Measurements from ENCODE around the gene SP4.

Gene SP4

DNA sequence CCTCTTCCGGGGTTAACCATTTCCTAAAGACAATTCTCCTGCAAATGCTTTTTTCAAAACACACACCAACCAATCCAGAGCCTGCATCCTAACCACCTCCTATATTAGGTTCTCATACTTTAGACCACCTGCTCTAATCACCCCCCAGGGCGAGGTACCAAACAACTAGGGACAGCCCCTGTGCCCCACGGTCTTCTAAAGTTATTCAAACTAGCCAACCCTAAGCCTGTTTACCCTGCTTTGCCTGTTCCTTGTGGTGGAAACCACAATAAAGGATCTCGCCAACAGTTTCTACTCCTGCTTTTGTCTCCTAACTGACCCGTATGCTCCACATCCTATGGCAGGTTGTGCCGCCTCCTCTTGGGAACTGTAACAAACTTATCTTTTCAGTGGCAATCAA lies 21.1 kb downstream of the SP4 start:
- no peak for DNase-seq

DNA sequence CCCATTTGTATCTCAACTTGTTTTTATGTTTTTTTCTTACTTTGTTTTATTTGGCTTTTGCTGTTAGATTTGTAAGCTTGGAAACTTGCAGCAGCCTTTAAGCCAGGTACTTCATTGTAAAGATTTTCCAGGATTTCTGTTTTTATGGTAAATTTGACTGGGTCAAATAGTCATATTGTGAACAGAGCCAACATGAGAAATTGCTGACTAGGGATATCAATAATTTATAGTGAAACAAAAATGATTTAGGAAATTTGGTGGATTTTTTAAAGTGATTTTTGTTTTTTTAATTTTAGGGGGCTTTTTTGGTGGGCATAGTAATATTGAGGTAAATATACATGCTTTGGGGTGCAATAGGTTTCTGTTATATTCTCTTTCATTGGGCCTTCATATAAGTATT lies 22.2 kb downstream of the SP4 start:
- DNase-seq: no peak

DNA sequence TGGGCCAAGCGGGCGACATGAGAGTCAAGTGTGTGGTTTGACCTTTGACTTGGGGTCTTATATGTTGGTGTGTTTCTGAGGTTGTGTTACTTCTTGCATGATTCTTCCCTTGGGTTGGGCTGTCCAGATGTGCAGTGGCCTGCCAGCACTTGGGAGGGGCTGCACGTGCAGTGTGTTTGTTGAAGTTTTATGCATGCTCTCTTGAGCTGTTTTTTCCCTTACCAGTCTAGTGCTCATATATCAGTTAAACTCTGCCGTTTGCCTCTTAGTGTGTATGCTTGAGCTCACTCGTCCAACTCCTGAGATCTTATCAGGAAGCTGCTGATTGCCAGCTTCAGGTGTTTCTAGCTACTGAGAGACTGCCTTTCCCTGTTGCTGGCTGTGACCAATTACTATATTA lies 23.1 kb downstream of the SP4 start:
- no peak for DNase-seq

DNA sequence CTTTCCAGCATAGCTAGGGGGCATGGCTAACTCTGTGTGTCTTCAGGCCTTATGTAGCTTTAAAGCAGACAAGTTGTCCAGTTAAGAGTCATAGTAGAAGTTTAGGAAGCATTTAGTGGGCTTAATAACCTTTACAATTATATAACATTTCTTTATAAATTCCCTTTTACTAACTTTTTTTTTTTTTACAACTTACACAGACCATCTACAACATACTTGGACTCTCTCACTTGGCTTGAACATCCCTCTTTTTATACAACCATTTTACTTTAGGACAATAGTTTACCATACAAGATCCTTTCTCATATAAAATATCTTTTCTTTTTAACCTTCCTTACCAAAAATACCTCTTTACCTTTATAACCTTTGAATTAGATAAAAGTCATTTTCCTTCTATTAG lies 26.3 kb downstream of the SP4 start:
- DNase-seq: no peak

DNA sequence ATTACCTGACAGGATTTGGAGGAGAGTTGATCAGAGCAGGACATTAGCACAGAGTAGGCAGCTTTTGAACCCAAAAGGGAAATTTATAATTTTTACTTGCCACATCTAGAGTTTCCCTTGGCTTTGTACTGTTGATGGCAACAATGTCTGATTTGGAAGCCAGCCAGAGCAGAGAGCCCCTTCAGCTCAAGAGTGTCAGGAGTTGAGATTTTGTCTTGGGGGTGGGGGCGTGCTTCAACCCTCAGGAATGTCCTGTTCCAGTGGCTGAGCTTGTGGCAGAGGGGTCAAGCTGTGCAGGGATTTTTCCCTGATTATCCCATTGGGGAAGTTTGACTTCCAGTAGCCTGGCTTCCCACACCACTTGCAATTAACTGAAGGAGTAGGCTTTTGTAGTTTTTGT lies 27.0 kb downstream of the SP4 start:
- no peak for DNase-seq

DNA sequence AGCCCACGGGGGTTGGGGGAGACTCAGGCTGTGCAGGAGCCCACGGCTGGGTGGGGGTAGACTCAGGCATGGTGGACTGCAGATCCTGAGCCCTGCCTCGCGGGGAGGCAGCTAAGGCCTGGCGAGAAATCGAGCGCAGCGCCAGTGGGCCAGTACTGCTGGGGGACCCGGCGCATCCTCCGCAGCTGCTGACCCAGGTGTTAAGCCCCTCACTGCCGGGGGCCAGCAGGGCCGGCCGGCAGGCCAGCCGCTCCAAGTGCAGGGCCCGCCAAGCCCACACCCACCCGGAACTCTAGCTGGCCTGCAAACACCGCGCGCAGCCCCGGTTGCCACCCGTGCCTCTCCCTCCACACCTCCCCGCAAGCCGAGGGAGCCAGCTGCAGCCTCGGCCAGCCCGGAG lies 33.4 kb downstream of the SP4 start:
- no peak for DNase-seq

DNA sequence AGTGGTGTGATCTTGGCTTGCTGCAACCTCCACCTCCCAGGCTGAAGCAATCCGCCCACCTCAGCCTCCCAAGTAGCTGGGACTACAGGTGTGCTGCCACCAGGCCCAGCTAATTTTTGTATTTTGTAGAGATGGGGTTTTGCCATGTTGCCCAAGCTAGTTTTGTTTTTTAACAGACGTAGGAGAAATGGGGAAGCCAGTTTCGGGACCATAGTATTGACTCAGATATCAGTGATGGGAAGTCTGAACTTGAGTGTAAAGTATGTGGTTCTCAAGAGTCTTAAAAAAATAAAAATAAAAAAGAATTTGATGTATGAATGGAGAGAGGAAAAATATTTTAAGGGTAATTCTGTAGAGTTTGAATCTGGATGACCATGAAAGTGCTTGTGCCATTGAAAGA lies 34.2 kb downstream of the SP4 start:
- no peak for DNase-seq

DNA sequence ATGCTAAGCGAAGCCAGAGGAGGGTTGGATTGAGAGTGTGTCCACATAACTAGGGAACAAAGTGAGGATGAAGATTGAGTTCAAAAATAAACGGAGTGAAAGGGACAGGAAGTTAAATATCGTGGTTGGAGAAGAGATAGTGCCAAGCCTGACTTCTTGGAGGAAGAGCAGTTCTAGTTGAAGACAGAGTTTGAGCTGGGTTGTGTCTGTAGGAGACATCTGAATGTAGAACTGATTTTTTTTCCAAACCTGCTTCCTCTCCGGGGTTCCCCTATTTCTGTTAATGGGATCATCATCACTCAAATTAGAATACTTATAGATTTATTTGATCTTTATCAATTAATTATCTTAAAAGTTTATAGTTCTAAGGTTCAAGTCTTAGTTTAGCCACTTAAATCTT lies 35.6 kb downstream of the SP4 start:
- no peak for DNase-seq

DNA sequence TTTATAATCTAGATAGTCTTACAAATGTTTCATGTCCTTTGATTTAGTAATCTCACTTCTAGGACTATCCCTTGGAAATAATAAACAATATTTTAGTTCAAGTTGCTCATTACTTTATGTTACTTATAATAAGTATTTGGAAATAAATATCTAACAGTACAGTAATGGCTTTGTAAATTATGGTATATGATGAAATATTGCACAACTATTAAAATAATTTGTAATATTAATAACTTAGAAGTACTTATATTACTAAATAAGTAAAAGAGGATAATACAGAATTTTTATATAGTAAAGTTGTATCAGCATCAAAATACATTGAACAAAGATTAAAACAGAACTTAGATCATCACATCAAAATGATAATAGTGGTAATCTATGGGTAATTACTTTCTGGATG lies 41.1 kb downstream of the SP4 start:
- DNase-seq: no peak

DNA sequence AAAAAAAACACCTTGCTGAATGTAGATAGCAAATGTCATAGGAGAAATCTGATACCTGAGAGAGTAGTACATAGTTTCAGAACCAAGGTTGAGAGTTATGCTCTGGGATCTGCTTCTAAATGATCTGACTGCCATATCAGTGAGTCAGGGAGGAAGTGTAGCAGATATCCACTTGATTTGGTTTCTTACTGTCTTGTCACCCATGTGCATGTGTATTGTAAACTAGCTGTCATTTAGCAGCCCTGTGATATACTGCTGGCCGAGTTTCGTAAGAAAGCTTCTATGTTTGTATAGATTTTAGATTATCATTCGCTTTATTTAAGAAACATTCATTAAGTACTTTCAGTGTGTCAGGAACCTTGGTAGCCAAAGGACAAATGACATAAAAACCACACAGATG lies 42.0 kb downstream of the SP4 start:
- no peak for DNase-seq

DNA sequence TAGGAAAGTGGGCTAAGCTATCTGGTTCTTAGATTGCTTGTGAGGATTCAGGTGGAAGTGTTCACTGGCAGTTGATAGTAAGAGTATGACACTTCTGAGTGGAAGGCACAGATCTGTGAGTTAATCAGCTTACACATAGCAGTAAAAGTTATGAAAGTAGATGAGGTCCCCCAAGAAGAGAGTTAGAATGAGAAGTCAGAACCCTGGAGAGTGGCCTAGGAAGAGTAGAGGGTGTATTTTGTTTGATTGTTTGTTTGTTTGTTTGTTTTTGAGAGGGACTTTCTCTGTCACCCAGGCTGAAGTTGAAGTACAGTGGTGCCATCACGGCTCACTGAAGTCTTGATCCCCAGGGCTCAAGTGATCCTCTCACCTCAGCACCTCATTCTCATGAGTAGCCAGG lies 44.1 kb downstream of the SP4 start:
- DNase-seq: no peak

DNA sequence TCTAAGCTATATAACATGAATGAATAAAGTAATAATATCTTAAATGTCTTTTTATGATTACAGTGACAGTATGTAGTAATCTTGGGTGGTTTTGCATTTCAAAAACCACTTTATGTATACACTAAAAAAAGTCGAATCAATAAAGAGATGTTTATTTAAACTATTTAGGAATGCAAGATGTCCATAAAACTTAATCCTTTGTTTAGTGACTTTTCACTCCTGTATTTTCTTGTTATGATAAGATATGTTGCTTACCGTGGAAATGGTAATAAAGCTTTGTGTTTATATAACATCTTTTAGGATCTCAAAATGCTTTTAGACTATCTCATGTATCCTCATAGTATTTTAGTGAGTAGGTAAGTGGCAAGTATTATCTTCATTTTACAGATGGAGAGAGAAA lies 48.5 kb downstream of the SP4 start:
- no peak for DNase-seq

DNA sequence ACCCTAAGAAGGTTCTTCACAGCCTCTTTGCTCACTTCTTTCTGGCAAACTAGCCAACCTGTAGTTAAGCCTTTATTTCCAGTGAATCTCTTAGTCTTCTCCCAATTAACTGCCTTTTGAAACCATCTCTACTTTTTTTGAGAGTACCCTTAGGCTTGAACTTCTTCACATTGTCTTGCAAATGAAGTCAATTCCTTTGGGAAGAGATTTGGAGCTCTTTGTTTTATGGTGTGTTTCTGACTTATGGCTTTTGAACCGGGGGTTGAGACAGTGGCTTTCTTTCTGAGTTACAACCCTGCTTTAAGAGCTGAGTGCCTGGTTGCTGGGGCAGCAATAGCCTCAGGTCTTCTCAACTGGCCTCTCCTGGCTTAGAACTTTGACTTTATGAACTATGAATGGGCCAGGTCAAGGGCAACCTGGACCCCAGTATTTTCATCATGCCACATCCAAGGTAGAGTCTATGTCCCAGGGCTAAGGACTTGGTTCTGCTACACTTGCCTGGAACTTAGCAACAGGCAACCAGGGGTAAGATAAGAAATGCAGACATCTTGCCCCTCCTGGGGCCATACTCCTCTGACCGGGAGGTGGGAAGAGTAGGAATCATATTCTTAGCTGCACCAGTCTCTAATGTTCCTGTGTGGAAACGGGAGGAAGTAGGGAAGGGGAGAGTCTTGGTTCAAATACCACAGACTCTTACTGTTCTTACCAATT lies 53.0 kb downstream of the SP4 start:
- DNase-seq: no peak

DNA sequence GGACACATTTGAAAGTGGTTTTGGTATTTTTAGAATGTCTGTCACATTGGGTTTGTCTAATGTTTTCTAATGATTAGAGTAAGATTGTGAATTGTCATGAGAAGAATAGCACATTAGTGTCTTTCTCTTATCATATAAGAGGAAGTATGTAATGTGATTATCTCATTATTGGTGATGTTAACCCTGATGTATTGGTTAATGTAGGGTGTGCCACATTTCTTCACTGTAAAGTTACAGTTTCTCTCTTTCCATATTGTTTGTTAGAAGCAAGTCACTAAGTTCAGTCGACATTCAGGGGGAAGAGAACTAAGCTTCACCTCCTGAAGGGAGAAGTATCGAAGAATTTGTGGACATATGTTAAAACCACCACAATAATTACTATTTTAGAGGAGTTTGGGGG lies 58.6 kb downstream of the SP4 start:
- DNase-seq: no peak

DNA sequence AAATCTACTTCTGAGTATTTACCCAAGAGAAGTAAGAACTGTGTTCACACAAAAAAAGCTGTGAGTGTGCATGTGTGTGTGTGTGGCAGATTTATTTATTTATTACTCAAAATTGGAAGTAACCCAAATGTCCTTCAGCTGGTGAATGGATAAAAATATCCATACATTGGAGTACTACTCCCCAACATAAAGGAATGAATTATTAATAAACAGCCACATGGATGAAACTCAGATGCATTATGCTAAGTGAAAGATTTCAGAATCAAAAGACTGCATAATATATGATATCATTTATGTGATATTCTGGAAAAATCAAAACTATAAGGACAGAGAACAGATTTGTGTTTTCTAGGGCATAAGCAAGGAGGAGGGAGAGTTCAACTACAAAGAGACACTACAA lies 67.8 kb downstream of the SP4 start:
- no peak for DNase-seq

DNA sequence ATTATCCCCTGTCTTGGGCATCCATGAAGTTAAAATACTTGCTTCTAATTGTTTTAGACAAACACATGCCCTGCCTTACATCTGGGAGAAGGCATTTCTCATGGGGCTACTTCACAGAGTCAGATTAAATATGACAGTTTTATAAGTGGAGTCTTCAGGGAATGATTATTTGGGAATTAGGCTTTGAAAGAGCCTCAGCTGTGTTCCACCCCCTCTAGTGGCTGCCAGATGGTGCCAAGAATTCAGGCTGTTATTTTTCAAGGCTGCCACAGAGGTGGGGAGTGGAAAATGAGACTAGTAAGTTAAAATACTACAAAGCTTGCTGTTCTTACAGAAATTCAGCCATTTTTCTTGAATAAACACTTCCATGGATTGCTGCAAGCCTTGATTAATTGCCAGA lies 69.2 kb downstream of the SP4 start:
- no peak for DNase-seq

DNA sequence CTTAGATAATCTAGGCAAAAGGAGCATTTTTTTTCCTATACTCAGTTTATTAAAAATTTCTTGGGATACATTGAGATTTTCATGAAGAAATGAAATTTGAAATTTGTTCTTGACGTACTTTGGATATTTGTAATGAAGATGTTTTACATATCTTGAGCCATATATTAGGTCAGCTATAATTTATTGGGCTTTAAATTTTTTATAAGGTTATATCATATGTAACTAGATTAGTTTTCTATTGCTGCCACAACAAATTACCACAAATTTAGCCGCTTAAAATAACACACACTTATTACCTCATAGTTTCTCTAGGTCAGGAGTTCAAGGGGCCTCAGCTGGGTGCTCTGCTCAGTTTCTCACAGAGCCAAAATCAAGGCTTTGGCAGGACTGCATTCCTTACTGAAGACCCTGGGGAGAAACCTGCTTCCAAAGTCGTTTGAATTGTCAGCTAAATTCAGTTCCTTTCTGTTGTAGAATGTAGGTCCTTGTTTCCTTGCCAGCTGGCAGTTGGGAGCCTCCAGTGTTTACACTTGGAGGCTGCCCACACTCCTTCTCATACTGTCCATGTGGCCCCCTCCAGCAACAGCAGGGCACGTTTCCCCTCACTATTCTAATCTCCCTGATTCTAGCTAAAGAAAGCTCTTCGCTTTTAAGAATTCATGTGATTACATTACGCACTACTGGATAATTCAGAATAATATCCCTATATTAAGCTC lies 72.4 kb downstream of the SP4 start:
- DNase-seq: no peak

DNA sequence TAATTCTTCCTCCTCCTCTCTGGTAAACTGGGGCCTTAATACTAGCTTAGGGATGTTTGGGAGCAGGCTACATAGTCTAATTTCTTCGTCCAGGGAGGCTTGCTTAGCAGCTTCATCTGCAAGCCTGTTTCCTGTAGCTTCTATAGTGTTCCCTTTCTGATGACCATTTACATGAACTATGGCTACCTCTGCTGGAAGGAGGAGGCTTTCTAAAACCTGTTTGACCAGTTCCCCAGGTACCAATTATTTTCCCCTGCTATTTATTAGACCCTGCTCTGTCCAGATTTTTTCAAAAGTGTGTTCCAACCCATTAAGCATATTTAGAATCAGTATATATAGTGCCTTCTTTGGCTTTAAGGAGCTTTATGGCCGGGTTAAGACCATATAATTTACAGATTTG lies 76.1 kb downstream of the SP4 start:
- no peak for DNase-seq

DNA sequence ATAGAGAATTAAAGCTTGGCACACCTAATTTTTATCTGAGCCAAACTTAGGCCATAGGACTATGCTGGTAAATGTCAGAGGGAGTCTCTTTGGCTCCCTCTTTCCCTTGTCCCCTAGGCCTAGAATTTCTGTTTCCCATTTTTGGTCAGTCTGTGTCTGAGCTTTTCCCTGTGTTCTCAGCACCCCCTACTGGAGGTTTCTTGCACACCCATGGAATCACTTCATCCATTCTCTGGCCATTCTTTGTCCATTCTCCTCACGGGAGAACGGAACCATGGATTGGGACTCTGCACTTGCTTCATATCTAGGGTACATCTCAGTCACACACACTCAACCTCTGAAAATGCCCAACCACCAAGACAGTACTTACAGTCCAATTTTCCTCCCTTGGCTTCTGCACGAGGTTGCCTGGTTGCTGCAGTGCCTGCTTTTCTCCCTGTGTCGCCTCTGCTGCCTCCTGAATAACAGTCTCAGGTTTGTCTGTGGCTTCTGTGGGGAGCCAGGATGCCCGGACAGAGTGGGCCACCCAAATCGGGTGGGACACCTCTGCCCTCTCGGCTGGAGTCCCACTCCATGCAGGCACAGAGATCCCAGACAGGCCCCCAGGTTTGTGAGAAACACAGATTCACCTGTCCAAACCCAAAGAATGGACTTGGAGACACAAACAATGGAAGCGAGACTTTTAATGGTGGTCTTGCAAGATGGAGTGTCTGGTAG lies 79.9 kb downstream of the SP4 start:
- DNase-seq: peak; percentile 24

DNA sequence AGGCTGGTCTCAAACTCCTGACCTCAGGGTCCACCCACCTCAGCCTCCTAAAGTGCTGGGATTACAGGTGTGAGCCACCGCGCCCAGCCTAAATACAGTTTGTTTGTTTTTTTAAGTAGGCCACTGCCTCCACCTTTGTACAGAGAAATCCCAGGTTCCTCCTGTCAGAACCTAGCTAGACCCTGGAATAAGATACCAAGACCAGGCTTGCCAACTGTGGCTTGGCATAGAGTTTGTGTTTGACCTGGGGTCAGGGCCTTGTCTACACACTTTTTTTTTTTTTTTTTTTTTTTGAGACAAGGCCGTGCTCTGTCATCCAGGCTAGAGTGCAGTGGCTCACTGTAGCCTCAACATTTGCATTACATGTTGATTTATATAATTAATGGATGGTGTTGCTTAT lies 80.7 kb downstream of the SP4 start:
- DNase-seq: no peak

DNA sequence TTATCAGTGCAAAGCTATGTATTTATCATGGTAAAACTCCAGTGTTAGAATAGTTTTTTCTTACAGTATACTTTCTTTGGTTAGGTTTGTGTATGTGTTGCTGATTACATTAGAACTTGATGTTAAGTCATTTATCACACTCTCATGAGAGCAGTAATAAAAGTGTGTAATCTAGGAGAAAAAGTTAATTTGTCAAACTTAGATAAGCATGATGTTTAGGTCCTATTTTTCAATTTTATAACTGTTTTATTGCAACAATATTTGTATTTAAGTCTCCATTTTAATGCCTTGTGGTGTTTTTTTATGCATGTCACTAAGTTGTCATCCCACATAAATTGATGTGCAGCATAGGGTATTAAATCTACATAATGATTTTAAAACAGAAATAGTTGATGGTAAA lies 86.2 kb downstream of the SP4 start:
- DNase-seq: no peak

DNA sequence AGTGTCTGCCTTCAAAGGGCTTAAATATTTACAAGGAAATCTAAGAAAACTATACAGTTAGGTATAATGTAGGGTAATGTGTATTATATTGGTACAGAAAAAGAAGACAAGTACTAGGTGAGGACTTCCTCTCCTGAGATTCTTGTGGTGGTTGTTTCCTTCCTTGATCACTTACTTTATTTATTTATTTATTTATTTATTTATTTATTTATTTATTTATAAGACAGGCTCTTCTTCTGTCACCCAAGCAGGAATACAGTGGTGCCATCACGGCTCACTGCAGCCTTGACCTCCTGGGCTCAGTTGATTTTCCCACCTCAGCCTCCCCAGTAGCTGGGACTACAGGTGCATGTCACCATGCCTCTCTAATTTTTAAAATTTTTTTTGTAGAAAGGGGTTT lies 96.8 kb downstream of the SP4 start:
- DNase-seq: no peak

DNA sequence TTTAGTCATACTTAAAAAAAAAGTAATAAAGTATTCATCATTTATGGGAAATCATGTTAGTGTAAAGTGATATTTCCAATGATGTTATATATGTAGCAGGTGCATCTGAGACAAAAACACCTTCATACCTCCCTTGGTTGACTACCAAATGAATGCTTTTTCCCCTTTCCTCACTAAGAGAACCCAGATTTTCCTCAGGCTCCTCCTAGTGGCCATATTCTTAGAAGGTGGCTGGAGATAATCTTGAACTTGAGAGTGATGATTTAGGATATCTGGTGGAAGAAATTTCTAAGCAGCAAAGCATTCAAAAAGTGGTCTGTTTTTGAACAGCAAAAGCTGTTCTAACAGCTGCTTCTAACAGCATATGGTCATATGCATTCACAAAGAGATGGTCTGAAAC lies 98.1 kb downstream of the SP4 start:
- no peak for DNase-seq

DNA sequence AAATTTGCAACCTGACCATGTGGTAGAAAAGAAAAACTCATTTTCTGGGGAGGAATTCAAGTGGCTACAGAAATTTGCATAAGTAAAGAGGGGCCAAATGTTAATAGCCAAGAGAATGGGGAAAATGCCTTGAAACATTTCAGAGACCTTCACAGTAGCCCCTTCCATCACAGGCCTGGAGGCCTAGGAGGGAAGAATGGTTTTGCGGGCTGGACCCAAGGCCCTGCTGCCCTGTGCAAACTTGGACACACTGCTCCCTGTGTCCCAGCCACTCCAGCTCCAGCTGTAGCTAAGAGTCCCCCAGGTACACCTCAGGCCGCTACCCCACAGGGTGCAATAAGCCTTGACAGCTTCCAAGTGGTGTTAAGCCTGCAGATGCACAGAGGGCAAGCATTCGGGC lies 98.6 kb downstream of the SP4 start:
- no peak for DNase-seq
